ENCODE results near the gene AGAP9.

- no peak for TF ChIP-seq POLR2A (IDR thresholded peaks at IDR 0.05)
- no peak for TF ChIP-seq CTCF (IDR thresholded peaks at IDR 0.05)
Observed at GRCh38 chr10:47457528-47457820, 66.0 kb downstream of the AGAP9 start.
